Measurements from ENCODE around the gene ZNF681.

DNA sequence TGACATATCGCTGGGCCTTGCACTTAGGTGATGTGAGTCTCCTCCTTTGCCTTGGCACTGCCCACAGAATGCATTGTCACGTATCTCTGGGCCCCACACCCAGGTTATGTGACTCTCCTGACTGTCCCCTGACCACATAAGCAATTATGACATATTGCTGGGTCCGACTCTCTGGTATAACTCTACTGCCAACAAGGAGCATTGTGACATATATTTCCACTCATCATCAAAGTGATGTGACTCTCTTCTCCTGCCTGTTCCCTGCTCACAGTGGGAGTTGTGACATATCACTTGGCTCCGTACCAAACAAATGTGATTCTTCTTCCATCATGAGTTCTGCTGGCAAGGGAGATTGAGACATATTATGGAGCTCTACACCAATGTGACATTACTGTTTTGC lies 15.4 kb upstream of the ZNF681 start:
- TF ChIP-seq, protein P1, sequence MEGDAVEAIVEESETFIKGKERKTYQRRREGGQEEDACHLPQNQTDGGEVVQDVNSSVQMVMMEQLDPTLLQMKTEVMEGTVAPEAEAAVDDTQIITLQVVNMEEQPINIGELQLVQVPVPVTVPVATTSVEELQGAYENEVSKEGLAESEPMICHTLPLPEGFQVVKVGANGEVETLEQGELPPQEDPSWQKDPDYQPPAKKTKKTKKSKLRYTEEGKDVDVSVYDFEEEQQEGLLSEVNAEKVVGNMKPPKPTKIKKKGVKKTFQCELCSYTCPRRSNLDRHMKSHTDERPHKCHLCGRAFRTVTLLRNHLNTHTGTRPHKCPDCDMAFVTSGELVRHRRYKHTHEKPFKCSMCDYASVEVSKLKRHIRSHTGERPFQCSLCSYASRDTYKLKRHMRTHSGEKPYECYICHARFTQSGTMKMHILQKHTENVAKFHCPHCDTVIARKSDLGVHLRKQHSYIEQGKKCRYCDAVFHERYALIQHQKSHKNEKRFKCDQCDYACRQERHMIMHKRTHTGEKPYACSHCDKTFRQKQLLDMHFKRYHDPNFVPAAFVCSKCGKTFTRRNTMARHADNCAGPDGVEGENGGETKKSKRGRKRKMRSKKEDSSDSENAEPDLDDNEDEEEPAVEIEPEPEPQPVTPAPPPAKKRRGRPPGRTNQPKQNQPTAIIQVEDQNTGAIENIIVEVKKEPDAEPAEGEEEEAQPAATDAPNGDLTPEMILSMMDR (IDR thresholded peaks at IDR 0.05): no peak
- no peak for TF ChIP-seq POLR2A (IDR thresholded peaks at IDR 0.05)

Measured in esophagus squamous epithelium (tissue), 4 donors.